Nephron progenitor cell (in vitro differentiated cells): Measurements from ENCODE around the gene SGPP2.

ENCODE experiments used
- DNase-seq: peaks from one replicate; pipeline ENCODE4 v3.0.0; 2021
- H3K27ac Mint-ChIP-seq: 2 replicates; pipeline ENCODE4 v1.8.0; 2021; ENCODE audit warnings: mild to moderate bottlenecking, moderate library complexity, mixed read lengths
- H3K27me3 Mint-ChIP-seq: 2 replicates; pipeline ENCODE4 v1.8.0; 2021; ENCODE audit warnings: mild to moderate bottlenecking, low read depth, mixed read lengths; ENCODE audit not compliant: poor library complexity
- H3K36me3 Mint-ChIP-seq: 2 replicates; pipeline ENCODE4 v1.8.0; 2021; ENCODE audit warnings: low read depth, mixed read lengths
- H3K4me1 Mint-ChIP-seq: 2 replicates; pipeline ENCODE4 v1.8.0; 2021; ENCODE audit warnings: mixed read lengths
- H3K4me3 Mint-ChIP-seq: 2 replicates; pipeline ENCODE4 v1.8.0; 2021; ENCODE audit warnings: mild to moderate bottlenecking, moderate library complexity, mixed read lengths
- H3K9me3 Mint-ChIP-seq: 2 replicates; pipeline ENCODE4 v1.8.0; 2021; ENCODE audit warnings: mild to moderate bottlenecking, moderate library complexity, mixed read lengths
- TF ChIP-seq, protein P1 (sequence below): fragments of 200-600 bp; sonication (generic); IDR thresholded peaks from 2 replicates; pipeline ENCODE4 v1.5.0; 2021; ENCODE audit warnings: antibody characterized with exemption

SGPP2 gene

GRCh38 chr2:222393733-222394267 is 30.5 kb upstream of the SGPP2 start:
- no peak for DNase-seq
- H3K27ac Mint-ChIP-seq, result no peak overlapping the region
- H3K36me3 Mint-ChIP-seq, result peaks cover 5% of the 10 kb centered on the region
- H3K27me3 Mint-ChIP-seq, result peaks cover 3% of the 10 kb centered on the region
- no peak overlapping the region for H3K4me3 Mint-ChIP-seq
- TF ChIP-seq, protein P1, sequence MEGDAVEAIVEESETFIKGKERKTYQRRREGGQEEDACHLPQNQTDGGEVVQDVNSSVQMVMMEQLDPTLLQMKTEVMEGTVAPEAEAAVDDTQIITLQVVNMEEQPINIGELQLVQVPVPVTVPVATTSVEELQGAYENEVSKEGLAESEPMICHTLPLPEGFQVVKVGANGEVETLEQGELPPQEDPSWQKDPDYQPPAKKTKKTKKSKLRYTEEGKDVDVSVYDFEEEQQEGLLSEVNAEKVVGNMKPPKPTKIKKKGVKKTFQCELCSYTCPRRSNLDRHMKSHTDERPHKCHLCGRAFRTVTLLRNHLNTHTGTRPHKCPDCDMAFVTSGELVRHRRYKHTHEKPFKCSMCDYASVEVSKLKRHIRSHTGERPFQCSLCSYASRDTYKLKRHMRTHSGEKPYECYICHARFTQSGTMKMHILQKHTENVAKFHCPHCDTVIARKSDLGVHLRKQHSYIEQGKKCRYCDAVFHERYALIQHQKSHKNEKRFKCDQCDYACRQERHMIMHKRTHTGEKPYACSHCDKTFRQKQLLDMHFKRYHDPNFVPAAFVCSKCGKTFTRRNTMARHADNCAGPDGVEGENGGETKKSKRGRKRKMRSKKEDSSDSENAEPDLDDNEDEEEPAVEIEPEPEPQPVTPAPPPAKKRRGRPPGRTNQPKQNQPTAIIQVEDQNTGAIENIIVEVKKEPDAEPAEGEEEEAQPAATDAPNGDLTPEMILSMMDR, result no peak
- H3K4me1 Mint-ChIP-seq, result peaks cover under 1% of the 10 kb centered on the region
- peaks cover 20% of the 10 kb centered on the region for H3K9me3 Mint-ChIP-seq

DNA sequence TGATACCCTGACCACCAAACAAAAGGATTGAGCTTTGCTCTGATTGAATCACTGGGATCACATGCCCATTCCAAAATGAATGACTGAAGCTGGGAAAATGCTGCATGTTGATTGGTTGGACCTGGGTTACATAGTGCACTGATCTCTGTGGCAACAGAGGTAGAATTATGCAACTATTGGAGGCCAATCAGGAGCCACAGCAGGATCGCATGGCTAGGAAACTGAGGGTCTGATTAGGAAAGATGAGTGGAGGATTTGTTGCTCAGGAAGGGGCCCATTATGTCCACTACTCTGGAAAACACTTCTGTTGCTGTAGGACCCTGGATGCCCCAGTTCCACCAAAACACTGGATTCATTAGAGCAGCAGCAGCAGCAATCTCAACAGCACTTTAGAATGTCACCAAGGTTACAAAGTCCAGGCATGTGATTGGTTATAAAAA is 25.9 kb upstream of the SGPP2 start:
- peaks cover 28% of the 10 kb centered on the region for H3K9me3 Mint-ChIP-seq
- peaks cover 5% of the 10 kb centered on the region for H3K36me3 Mint-ChIP-seq
- peaks cover 10% of the 10 kb centered on the region for H3K27me3 Mint-ChIP-seq
- TF ChIP-seq, protein P1, result no peak
- no peak overlapping the region for H3K27ac Mint-ChIP-seq
- DNase-seq, result no peak
- H3K4me3 Mint-ChIP-seq, result no peak overlapping the region
- no peaks in the 10 kb centered on the region for H3K4me1 Mint-ChIP-seq

- Mint-ChIP-seq H3K4me3 (no peak overlapping the region), H3K4me1 (no peaks in the 10 kb centered on the region), H3K27me3 (peaks cover 13% of the 10 kb centered on the region), H3K36me3 (peaks cover 5% of the 10 kb centered on the region), H3K9me3 (peaks cover 30% of the 10 kb centered on the region), H3K27ac (no peak overlapping the region)
- DNase-seq, result no peak
- TF ChIP-seq, protein P1, result no peak
These were observed 25.1 kb upstream of the SGPP2 start for GRCh38 chr2:222399038-222399783.

DNA sequence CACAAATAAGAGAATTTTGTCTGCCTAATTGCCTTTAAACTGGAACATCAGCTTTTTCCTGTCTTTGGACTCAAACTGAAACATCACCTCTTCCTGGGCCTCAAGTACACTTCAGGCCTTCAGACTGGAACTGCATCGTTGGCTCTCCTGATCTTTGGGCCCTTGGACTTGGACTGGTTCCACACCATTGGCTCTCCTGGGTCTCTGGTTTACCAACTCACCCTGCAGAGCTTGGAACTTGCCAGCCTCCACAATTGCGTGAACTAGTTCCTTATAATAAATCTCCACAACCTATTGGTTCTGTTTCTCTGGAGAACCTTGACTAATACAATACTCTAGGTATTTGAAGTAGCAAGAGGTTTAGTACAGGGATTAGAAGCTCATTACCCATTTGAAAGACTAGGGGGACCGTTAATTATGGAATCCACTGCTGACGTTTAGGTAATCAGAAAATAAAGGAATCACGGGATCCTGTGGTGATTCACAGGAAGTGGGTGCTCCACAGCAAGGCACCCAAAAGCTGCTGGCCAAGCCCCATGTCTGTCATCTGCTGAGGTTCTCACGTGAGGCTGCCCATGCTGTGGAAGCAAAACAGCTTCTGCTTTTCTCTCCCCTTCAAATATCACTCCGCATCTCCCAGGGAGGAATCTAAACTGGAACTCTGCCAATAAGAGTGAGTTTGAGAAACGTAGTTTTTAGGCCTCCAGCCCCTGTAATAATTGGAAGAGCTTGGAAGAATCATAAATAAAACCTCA is 20.0 kb upstream of the SGPP2 start:
- no peak overlapping the region for H3K4me3 Mint-ChIP-seq
- H3K9me3 Mint-ChIP-seq, result peaks cover 15% of the 10 kb centered on the region
- no peak overlapping the region for H3K27ac Mint-ChIP-seq
- TF ChIP-seq, protein P1, result no peak
- peaks cover under 1% of the 10 kb centered on the region for H3K4me1 Mint-ChIP-seq
- H3K36me3 Mint-ChIP-seq, result no peaks in the 10 kb centered on the region
- H3K27me3 Mint-ChIP-seq, result peaks cover 16% of the 10 kb centered on the region
- DNase-seq, result no peak

DNA sequence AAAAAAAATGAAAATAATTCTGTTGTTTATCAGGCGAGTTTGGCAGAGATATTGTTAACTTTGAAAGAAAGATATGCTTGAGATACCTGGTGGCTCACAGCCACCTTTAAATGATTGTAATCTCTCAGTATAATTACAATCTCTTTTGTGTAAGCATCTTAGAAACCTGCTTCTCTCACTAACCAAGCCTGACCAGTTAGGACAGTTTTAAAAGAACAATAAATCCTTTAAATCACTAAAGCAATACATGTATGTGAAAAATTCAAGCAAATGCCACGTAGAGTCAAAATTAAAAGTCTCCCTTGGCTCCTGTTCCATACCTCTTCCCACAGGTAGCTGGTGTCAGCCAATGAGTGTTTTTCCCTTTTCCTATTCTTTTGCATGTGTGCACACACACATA is 15.7 kb upstream of the SGPP2 start:
- no peak overlapping the region for H3K27ac Mint-ChIP-seq
- peaks cover 21% of the 10 kb centered on the region for H3K4me1 Mint-ChIP-seq
- H3K27me3 Mint-ChIP-seq, result peaks cover 12% of the 10 kb centered on the region
- DNase-seq, result no peak
- TF ChIP-seq, protein P1, result no peak
- H3K4me3 Mint-ChIP-seq, result no peak overlapping the region
- peaks cover 36% of the 10 kb centered on the region for H3K9me3 Mint-ChIP-seq
- peaks cover 5% of the 10 kb centered on the region for H3K36me3 Mint-ChIP-seq
